Left cardiac atrium (tissue), 4 donors: ENCODE results near the gene EZR. TPM values are rescaled to one million over a fixed set of nuclear protein-coding genes. Genes with fewer than 3 reads are reported as not detected.
A peak's percentile ranks its signal among the peaks of the same experiment; 100 is the strongest.

Experiments
- ATAC-seq, 2 donors: fragments of 200-7000 bp; cut with Tn5 transposase; one replicate each; pipeline ENCODE4 v1.9.1; 2020; ENCODE audit warnings: mild to moderate bottlenecking in 2 of 2, moderate library complexity in 2 of 2
- DNase-seq: peaks from one replicate; pipeline ENCODE4 v3.0.0-alpha.2; 2020
- intact Hi-C, 2 donors: fragments of 100-400 bp; cut with DNase I; formaldehyde crosslinking; loops; one replicate each; pipeline versions ENCODE4 v1.14.1 to v1.15.1; 2022 to 2023
- microRNA-seq, 2 donors: library from miRNA; unstranded; fragments of <30 nt; microRNA quantifications; one replicate each; pipeline ENCODE4 v1.2.0, GENCODE V29; 2020
- total RNA-seq, 2 donors: library from RNA; stranded (reverse); fragmentation: NEBNext Ultra II Directional; extraction: Animal tissue kit (Norgen Biotek cat#: 25700); gene quantifications; one replicate each; pipeline ENCODE4 v1.2.1, GENCODE V29; 2021
- donor health status: DM: no; HTN: yes; CAD: no.
- donor health status: DM: no; HTN: yes; CAD: no; lungs with severe emphysema.
- donor health status: DM: yes; HTN: yes; CAD: no.
- donor health status: Dilated cardiomyopathy.

EZR gene
- total RNA-seq, 2 donors from 2014 or later = 140 to 217 TPM

DNA sequence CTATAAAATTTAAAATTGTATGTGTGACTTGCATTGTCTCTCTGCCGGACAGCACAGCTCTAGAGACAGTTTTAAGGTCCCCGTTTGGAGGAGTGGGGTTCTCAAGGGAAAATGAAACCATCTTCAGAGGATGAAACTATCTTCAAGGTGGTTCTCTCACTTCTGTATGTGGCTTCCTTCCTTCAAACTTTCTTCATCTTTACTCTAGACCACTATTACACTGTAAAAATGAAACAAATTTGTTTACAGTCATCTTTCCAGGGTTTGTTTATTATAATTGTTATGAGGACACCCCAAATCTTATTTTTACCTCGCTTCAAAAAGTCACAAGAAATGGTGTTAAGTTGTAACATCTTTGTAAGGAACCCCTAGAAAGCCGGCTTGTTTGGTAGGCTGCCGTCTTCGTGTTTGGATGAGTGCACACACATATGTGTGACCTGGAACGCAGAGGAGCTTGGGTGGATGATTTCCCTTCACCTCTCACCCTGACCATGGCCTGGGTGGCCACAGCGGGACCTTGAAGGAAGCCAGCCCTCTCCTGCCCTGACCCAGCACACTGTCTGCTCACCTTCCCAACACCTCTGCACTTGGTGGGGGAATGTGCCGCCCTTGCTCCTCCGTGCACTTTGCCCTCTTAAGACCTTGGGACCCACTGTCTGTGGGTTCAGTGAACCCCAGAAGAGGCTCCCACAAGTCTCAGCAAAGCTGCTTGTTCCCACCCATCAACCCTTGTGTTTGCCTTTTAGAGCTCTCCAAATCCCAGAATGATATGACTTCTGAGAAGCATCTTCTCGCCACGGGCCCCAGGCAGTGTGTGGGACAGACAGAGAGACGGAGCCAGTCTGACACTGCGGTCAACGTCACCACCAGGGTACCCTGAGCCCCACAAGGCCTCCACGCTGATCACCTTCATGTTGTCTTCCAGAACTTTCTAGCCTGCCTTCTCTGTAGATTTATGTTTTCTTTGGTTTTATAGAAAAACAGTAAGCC lies 101.5 kb downstream of the EZR start:
- ATAC-seq = peak in 1 of 2 donors; percentile 29
- DNase-seq = no peak
- intact Hi-C loops = loop anchor here (10.0 kb wide), 2 partner anchors 257 to 387 kb away; no protein-coding TSS in a partner anchor

Small RNA genes lying within 50 kb of the gene (microRNA-seq; reads per million reads assigned to microRNA genes)
- gene MIR3918 = 0 to 0.82 reads per million in 2 donors

Other genes with a start within 250 kb of the EZR start
- 10 to 100 TPM; 73.6 to 90.6 TPM for gene DYNLT1, start 174.6 kb downstream of the EZR start, total RNA-seq
- 1 to 10 TPM; 3.7 to 4.4 TPM for gene SYTL3, start 169.3 kb downstream of the EZR start, total RNA-seq
- 10 to 100 TPM in 1 of 2 donors, 1 to 10 TPM in 1; 9.1 to 10.1 TPM for gene RSPH3, start 180.8 kb upstream of the EZR start, total RNA-seq
- 1 to 10 TPM; 1.6 to 2.6 TPM for gene TAGAP, start 225.6 kb upstream of the EZR start, total RNA-seq